Esophagus squamous epithelium (tissue), 5 donors: ENCODE data around the gene DTD2. TPM values are rescaled to one million over a fixed set of nuclear protein-coding genes. Genes with fewer than 3 reads are reported as not detected.
"Not testable (repeated sequence)": the region's sequence is repeated elsewhere in the genome, so short reads cannot be mapped to it uniquely, and the experiment has no call there.

Experiments used
- DNase-seq: peaks from one replicate; lab custom pipeline; 2025; lab: John Stamatoyannopoulos, UW
- H3K27ac ChIP-seq, 4 donors: fragments of 200-600 bp; sonication (generic); one replicate each; pipeline ENCODE4 v1.5.1; 2016 to 2019; ENCODE audit warnings: mild to moderate bottlenecking in 1 of 4
- H3K27me3 ChIP-seq, 4 donors: fragments of 200-600 bp; sonication (generic); 1 replicate in 3 of 4; 2 replicates in 1 of 4; pipeline versions ENCODE4 v1.5.1 to v1.6.0; 2017 to 2021; ENCODE audit warnings: antibody characterized with exemption in 1 of 4
- H3K36me3 ChIP-seq, 3 donors: fragments of 200-600 bp; sonication (generic); one replicate each; pipeline ENCODE4 v1.5.1; 2016 to 2019
- H3K4me1 ChIP-seq, 3 donors: fragments of 200-600 bp; sonication (generic); one replicate each; pipeline ENCODE4 v1.5.1; 2017 to 2019
- H3K4me3 ChIP-seq, 4 donors: fragments of 200-600 bp; sonication (generic); 1 replicate in 3 of 4; 2 replicates in 1 of 4; pipeline ENCODE4 v1.5.1; 2016 to 2019; ENCODE audit warnings: mild to moderate bottlenecking in 2 of 4, moderate library complexity in 1 of 4
- H3K9me3 ChIP-seq, 3 donors: fragments of 200-600 bp; sonication (generic); one replicate each; pipeline ENCODE4 v1.5.1; 2016 to 2019
- CTCF ChIP-seq, 6 experiments: fragments of 450-650 bp in 4 of 6; fragments of 200-600 bp in 2 of 6; sonication (generic) in 2 of 6; IDR thresholded peaks; one replicate each; pipeline ENCODE4 v1.5.1; 2016 to 2019; ENCODE audit warnings: antibody characterized with exemption in 6 of 6, mild to moderate bottlenecking in 4 of 6, moderate library complexity in 4 of 6
- POLR2A ChIP-seq, 4 donors: fragments of 450-650 bp; IDR thresholded peaks; one replicate each; pipeline ENCODE4 v1.6.1; 2017; ENCODE audit warnings: antibody characterized with exemption in 4 of 4, mild to moderate bottlenecking in 4 of 4, moderate library complexity in 3 of 4
- WGBS, 2 donors: methylation state at CpG; one replicate each; pipeline ENCODE4 v1.1.5; 2018; 5-methylcytosine and 5-hydroxymethylcytosine counted together
- intact Hi-C: fragments of 100-400 bp; cut with DNase I; formaldehyde crosslinking; loops from one replicate; pipeline ENCODE4 v1.15.0; 2022
- total RNA-seq, 4 donors: library from RNA; depleted of rRNA; stranded (reverse); fragments of >200 nt; gene quantifications; one replicate each; pipeline ENCODE4 v1.1.0, GENCODE V29; 2016
- donor health status: DM: yes; HTN: yes; CAD: no.

Gene DTD2
- total RNA-seq, 4 donors from 2014 or later = 32.0 to 42.5 (median 34.8) TPM

GRCh38 chr14:31477248-31477647 lies 19.9 kb upstream of the DTD2 start:
- no peak overlapping the region for H3K4me3 ChIP-seq
- peaks cover 0 to 10% (median 0%) of the 10 kb centered on the region in 3 donors for H3K4me1 ChIP-seq
- intact Hi-C loops = no loop called here
- H3K9me3 ChIP-seq = no peaks in the 10 kb centered on the region
- H3K36me3 ChIP-seq = no peaks in the 10 kb centered on the region
- 67% methylated on average over 6 of the region's 6 CpGs; no CpG with 5 or more reads in 1 of the 2 donors for WGBS, 2 donors
- no peaks in the 10 kb centered on the region for H3K27me3 ChIP-seq
- no peak for DNase-seq
- H3K27ac ChIP-seq = no peak overlapping the region
- no peak for TF ChIP-seq CTCF (IDR thresholded peaks at IDR 0.05)
- no peak for TF ChIP-seq POLR2A (IDR thresholded peaks at IDR 0.05)

GRCh38 chr14:31476131-31476866 lies 19.0 kb upstream of the DTD2 start:
- Histone ChIP-seq H3K9me3 (no peaks in the 10 kb centered on the region), H3K4me3 (no peak overlapping the region), H3K27me3 (no peaks in the 10 kb centered on the region), H3K36me3 (no peaks in the 10 kb centered on the region), H3K4me1 (peaks cover 0 to 16% (median 0%) of the 10 kb centered on the region in 3 donors), H3K27ac (no peak overlapping the region)
- WGBS, 2 donors = 62 to 77% methylated on average over 4 of the region's 4 CpGs
- intact Hi-C loops = no loop called here
- TF ChIP-seq POLR2A (IDR thresholded peaks at IDR 0.05) (no peak), CTCF (IDR thresholded peaks at IDR 0.05) (no peak)
- DNase-seq = no peak

- no peaks in the 10 kb centered on the region for H3K9me3 ChIP-seq
- H3K27ac ChIP-seq = no peak overlapping the region
- intact Hi-C loops = no loop called here
- TF ChIP-seq POLR2A (IDR thresholded peaks at IDR 0.05) (no peak), CTCF (IDR thresholded peaks at IDR 0.05) (no peak)
- H3K4me1 ChIP-seq = peaks cover 0 to 16% (median 4%) of the 10 kb centered on the region in 3 donors
- DNase-seq = no peak
- H3K36me3 ChIP-seq = no peaks in the 10 kb centered on the region
- 69 to 87% methylated on average over 3 to 6 of the region's 6 CpGs for WGBS, 2 donors
- H3K4me3 ChIP-seq = no peak overlapping the region
- no peaks in the 10 kb centered on the region for H3K27me3 ChIP-seq
These were observed 9.2 kb upstream of the DTD2 start for GRCh38 chr14:31466554-31466953.

- Histone ChIP-seq H3K4me3 (no peak overlapping the region), H3K4me1 (peaks cover 0 to 16% (median 4%) of the 10 kb centered on the region in 3 donors), H3K9me3 (no peaks in the 10 kb centered on the region), H3K36me3 (no peaks in the 10 kb centered on the region), H3K27ac (no peak overlapping the region), H3K27me3 (no peaks in the 10 kb centered on the region)
- intact Hi-C loops = no loop called here
- DNase-seq = no peak
- TF ChIP-seq CTCF (IDR thresholded peaks at IDR 0.05) (no peak), POLR2A (IDR thresholded peaks at IDR 0.05) (no peak)
These were observed 7.8 kb upstream of the DTD2 start for GRCh38 chr14:31465111-31465510.

GRCh38 chr14:31462450-31462849 lies 5.1 kb upstream of the DTD2 start:
- H3K27me3 ChIP-seq, H3K36me3 ChIP-seq, intact Hi-C loops, DNase-seq, H3K9me3 ChIP-seq, H3K4me3 ChIP-seq: not testable (repeated sequence)
- H3K4me1 ChIP-seq = peaks cover 0 to 27% (median 4%) of the 10 kb centered on the region in 3 donors
- H3K27ac ChIP-seq = peak overlapping the region in 3 of 4 donors; percentile 37 to 60 (median 55)
- 46 to 54% methylated on average over 2 of the region's 2 CpGs for WGBS, 2 donors
